ENCODE data around the gene SCAMP4.

- TF ChIP-seq POLR2A (IDR thresholded peaks at IDR 0.05) (no peak), POLR2AphosphoS5 (IDR thresholded peaks at IDR 0.05) (no peak), CTCF (IDR thresholded peaks at IDR 0.05) (no peak)
These were observed 31.2 kb downstream of the SCAMP4 start for GRCh38 chr19:1936430-1936829.
